HG02759 (cell line): ENCODE measurements around the gene ELP5.

Experiments used
- ATAC-seq: cut with Tn5 transposase; IDR thresholded peaks from one replicate; pipeline ENCODE4 v1.9.1; 2021; ENCODE audit warnings: mild to moderate bottlenecking, moderate library complexity; ENCODE audit not compliant: unreplicated experiment

Gene ELP5

GRCh38 chr17:7308625-7309433 lies 56.8 kb downstream of the ELP5 start:
- ATAC-seq, result no peak
